ENCODE data around the gene CACNB1. TPM values are rescaled to one million over a fixed set of nuclear protein-coding genes. Genes with fewer than 3 reads are reported as not detected.

CACNB1 gene
- total and polyA plus RNA-seq, 2 of the 4 experiments (the other 2 are of a cell fraction): 2.5 to 8.6 TPM

GRCh38 chr17:39237586-39237985 is 40.1 kb upstream of the CACNB1 start:
- Histone ChIP-seq H2BK120ac (ENCODE audit: low read depth, low read length) (no peak overlapping the region), H3K56ac (ENCODE audit: extremely low read depth, insufficient read depth, low read length) (no peak overlapping the region), H3K4ac (ENCODE audit: low read depth, low read length) (no peak overlapping the region), H3K18ac (ENCODE audit: low read depth, low read length) (no peak overlapping the region), H4K8ac (ENCODE audit: low read depth in 2 of 2, low read length in 2 of 2) (no peak overlapping the region), H3K27ac (ENCODE audit: insufficient read depth, low read length) (no peak overlapping the region), H2BK20ac (ENCODE audit: low read depth, low read length) (no peak overlapping the region), H3K79me1 (ENCODE audit: low read depth in 1 of 2, low read length in 2 of 2) (no peaks in the 10 kb centered on the region), H3K4me3 (ENCODE audit: insufficient read depth, low read depth, low read length) (no peak overlapping the region), H3K4me2 (ENCODE audit: low read depth, low read length) (no peak overlapping the region), H4K5ac (ENCODE audit: low read depth, low read length) (no peak overlapping the region), H3K9me3 (ENCODE audit: control insufficient read depth, insufficient read depth, low read length) (no peaks in the 10 kb centered on the region), H3K9me1 (ENCODE audit: insufficient read depth, low read length) (no peaks in the 10 kb centered on the region), H3K36me3 (ENCODE audit: control insufficient read depth, insufficient read depth, low read length) (no peaks in the 10 kb centered on the region), H2BK15ac (ENCODE audit: low read depth, low read length) (no peak overlapping the region), H3K9ac (ENCODE audit: low read depth, low read length) (no peak overlapping the region), H3K14ac (replicated peaks; ENCODE audit: low read depth, low read length) (no peak overlapping the region), H4K20me1 (ENCODE audit: insufficient read depth, low read length) (no peaks in the 10 kb centered on the region), H3K23ac (ENCODE audit: low read depth, low read length) (no peak overlapping the region), H2AFZ (replicated peaks; ENCODE audit: low read length, poor library complexity) (no peak overlapping the region), H4K91ac (ENCODE audit: insufficient read depth, low read depth, low read length) (no peak overlapping the region), H3K27me3 (ENCODE audit: control insufficient read depth, insufficient read depth, low read length) (peaks cover 6% of the 10 kb centered on the region), H2AK9ac (replicated peaks; ENCODE audit: low read depth, low read length, poor library complexity) (no peak overlapping the region), H3K4me1 (ENCODE audit: control insufficient read depth, insufficient read depth, low read length) (no peaks in the 10 kb centered on the region; the same call in 1 of the 2 replicates), H2AK5ac (ENCODE audit: low read depth, low read length) (no peak overlapping the region), H2BK5ac (ENCODE audit: low read depth, low read length, poor library complexity, severe bottlenecking) (no peak overlapping the region)
- intact Hi-C loops (cut with micrococcal nuclease): loop anchor here (10.0 kb wide), 1 partner anchor 173 kb away; no protein-coding TSS in a partner anchor
- POLR2A ChIA-PET (ENCODE audit: unreplicated experiment): no interaction called here
- TF ChIP-seq SMC3 (IDR thresholded peaks at IDR 0.05; ENCODE audit: low read depth, low read length) (no peak), RFX5 (IDR thresholded peaks at IDR 0.05; ENCODE audit: low read depth, low read length) (no peak), ELK1 (IDR thresholded peaks at IDR 0.05; ENCODE audit: borderline replicate concordance, low read depth, low read length) (no peak), FOS (IDR thresholded peaks at IDR 0.05; ENCODE audit: low read depth, low read length) (no peak), MAFK (IDR thresholded peaks at IDR 0.05; ENCODE audit: low read depth, low read length) (no peak), BHLHE40 (IDR thresholded peaks at IDR 0.05; ENCODE audit: low read depth, low read length) (no peak), MXI1 (IDR thresholded peaks at IDR 0.05; ENCODE audit: borderline replicate concordance, low read depth, low read length) (no peak), NFE2L2 (IDR thresholded peaks at IDR 0.05; ENCODE audit: low read depth, low read length) (no peak), CEBPB (IDR thresholded peaks at IDR 0.05; ENCODE audit: low read depth, low read length) (no peak), MAZ (IDR thresholded peaks at IDR 0.05; ENCODE audit: borderline replicate concordance, low read depth, low read length) (no peak), CHD1 (IDR thresholded peaks at IDR 0.05; ENCODE audit: low read depth, low read length) (no peak), RCOR1 (IDR thresholded peaks at IDR 0.05; ENCODE audit: insufficient replicate concordance, low read length) (no peak), POLR2A (IDR thresholded peaks at IDR 0.05; ENCODE audit: low read depth, low read length) (no peak), RAD21 (IDR thresholded peaks at IDR 0.05; ENCODE audit: low read length) (no peak)
- TF ChIP-seq, protein P1, sequence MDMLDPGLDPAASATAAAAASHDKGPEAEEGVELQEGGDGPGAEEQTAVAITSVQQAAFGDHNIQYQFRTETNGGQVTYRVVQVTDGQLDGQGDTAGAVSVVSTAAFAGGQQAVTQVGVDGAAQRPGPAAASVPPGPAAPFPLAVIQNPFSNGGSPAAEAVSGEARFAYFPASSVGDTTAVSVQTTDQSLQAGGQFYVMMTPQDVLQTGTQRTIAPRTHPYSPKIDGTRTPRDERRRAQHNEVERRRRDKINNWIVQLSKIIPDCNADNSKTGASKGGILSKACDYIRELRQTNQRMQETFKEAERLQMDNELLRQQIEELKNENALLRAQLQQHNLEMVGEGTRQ (IDR thresholded peaks at IDR 0.05; ENCODE audit: low read depth, low read length): no peak
- TF ChIP-seq, protein P2, sequence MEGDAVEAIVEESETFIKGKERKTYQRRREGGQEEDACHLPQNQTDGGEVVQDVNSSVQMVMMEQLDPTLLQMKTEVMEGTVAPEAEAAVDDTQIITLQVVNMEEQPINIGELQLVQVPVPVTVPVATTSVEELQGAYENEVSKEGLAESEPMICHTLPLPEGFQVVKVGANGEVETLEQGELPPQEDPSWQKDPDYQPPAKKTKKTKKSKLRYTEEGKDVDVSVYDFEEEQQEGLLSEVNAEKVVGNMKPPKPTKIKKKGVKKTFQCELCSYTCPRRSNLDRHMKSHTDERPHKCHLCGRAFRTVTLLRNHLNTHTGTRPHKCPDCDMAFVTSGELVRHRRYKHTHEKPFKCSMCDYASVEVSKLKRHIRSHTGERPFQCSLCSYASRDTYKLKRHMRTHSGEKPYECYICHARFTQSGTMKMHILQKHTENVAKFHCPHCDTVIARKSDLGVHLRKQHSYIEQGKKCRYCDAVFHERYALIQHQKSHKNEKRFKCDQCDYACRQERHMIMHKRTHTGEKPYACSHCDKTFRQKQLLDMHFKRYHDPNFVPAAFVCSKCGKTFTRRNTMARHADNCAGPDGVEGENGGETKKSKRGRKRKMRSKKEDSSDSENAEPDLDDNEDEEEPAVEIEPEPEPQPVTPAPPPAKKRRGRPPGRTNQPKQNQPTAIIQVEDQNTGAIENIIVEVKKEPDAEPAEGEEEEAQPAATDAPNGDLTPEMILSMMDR (conservative IDR thresholded peaks at IDR 0.05; ENCODE audit: low read depth, low read length): no peak
- no peak for DNase-seq
- CTCF ChIA-PET: no interaction called here
- 67% methylated on average over 7 of the region's 7 CpGs; no CpG with 5 or more reads in 1 of the 2 experiments for WGBS, 2 experiments (ENCODE audit: extremely low coverage in 2 of 2, insufficient read length in 1 of 2)
- BruUV-seq (replicated peaks): no TSS peak
- dilution Hi-C loops (cut with HindIII; ENCODE audit: low sequenced_read_pairs, unreplicated experiment): no loop called here
- no peak for ATAC-seq (ENCODE audit: low read depth)
- in situ Hi-C loops (cut with MboI; ENCODE audit: low sequenced_read_pairs): no loop called here

Data from IMR-90 (cell line).